PFSK-1 (cell line): ENCODE results near the gene UBAP2.

Experiments
- POLR2AphosphoS5 ChIP-seq: IDR thresholded peaks from 2 replicates; pipeline ENCODE4 v1.6.1; 2012; ENCODE audit warnings: low read depth, mild to moderate bottlenecking, control low read depth, low read length, moderate library complexity
- SIN3A ChIP-seq: IDR thresholded peaks from 2 replicates; pipeline ENCODE4 v1.6.1; 2012; ENCODE audit warnings: mild to moderate bottlenecking, low read length, moderate library complexity, borderline replicate concordance; ENCODE audit not compliant: insufficient read depth
- TAF1 ChIP-seq: IDR thresholded peaks from 2 replicates; pipeline ENCODE4 v1.6.1; 2012; ENCODE audit warnings: low read length, control low read depth, borderline replicate concordance; ENCODE audit not compliant: insufficient read depth

- TF ChIP-seq TAF1 (no peak), SIN3A (no peak), POLR2AphosphoS5 (no peak)
These were observed 10.6 kb upstream of the UBAP2 start for GRCh38 chr9:34059281-34059680.
